Fibroblast of mammary gland (primary cell): ENCODE measurements around the gene MED17.
A peak's percentile ranks its signal among the peaks of the same experiment; 100 is the strongest.
"Not testable (repeated sequence)": the region's sequence is repeated elsewhere in the genome, so short reads cannot be mapped to it uniquely, and the experiment has no call there.

Experiments used
- DNase-seq: peaks from one replicate; pipeline ENCODE4 v3.0.0-alpha.2; 2010; ENCODE audit warnings: low read depth
- H3K4me3 ChIP-seq: 2 replicates; pipeline ENCODE4 v1.5.1; 2011; ENCODE audit warnings: low read depth, mild to moderate bottlenecking, low read length, moderate library complexity; ENCODE audit not compliant: control insufficient read depth
- TF ChIP-seq, protein P1 (sequence below): conservative IDR thresholded peaks from 2 replicates; pipeline ENCODE4 v1.5.1; 2011; ENCODE audit warnings: low read depth, low read length, inconsistent platforms; ENCODE audit not compliant: control insufficient read depth, insufficient read depth

MED17 gene

GRCh38 chr11:93772123-93772522, 12.0 kb upstream of the MED17 start:
- no peak for DNase-seq
- H3K4me3 ChIP-seq, result no peak overlapping the region
- TF ChIP-seq, protein P1, sequence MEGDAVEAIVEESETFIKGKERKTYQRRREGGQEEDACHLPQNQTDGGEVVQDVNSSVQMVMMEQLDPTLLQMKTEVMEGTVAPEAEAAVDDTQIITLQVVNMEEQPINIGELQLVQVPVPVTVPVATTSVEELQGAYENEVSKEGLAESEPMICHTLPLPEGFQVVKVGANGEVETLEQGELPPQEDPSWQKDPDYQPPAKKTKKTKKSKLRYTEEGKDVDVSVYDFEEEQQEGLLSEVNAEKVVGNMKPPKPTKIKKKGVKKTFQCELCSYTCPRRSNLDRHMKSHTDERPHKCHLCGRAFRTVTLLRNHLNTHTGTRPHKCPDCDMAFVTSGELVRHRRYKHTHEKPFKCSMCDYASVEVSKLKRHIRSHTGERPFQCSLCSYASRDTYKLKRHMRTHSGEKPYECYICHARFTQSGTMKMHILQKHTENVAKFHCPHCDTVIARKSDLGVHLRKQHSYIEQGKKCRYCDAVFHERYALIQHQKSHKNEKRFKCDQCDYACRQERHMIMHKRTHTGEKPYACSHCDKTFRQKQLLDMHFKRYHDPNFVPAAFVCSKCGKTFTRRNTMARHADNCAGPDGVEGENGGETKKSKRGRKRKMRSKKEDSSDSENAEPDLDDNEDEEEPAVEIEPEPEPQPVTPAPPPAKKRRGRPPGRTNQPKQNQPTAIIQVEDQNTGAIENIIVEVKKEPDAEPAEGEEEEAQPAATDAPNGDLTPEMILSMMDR, result no peak

DNA sequence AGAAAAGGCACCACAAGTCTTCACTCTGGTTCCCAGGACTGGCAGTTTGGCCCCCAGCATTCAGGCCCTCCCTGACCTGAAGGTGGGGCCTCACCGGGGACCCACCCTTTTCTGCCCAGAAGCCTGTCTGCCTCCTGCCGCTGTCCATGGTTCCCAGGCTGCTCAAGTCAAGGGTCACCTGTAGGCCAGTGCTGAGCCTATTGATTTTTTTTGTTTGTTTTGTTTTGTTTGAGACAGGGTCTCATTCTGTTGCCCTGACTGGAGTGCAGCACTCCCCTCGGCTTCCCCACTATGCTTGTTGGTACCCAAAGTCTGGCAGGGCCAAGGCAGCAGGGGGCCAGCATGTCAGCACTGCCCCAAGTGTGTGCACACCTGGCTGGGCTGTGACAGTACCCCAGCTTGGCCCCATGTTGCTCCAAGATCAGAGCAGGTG, 11.0 kb upstream of the MED17 start:
- no peak for DNase-seq
- TF ChIP-seq, protein P1, result no peak

GRCh38 chr11:93773601-93774200, 10.4 kb upstream of the MED17 start:
- DNase-seq, result no peak
- TF ChIP-seq, protein P1, result no peak
- H3K4me3 ChIP-seq, result no peak overlapping the region

More for the DNA sequence above, 11.0 kb upstream of the MED17 start:
- no peak overlapping the region for H3K4me3 ChIP-seq

DNA sequence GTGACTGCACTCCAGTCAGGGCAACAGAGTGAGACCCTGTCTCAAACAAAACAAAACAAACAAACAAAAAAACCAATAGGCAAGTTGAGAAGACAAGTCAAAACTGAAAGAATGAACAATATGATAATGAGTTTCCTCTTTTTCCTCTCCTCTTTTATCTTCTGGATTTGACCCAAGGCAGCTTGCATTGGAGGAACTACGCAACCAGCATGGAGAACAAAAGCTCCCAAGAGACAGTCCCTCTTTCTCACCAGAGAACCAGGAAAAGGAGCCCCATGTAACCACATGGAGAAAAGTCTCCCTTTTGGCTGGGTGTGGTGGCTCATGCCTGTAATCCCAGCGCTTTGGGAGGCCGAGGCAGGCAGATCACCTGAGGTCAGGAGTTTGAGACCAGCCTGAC, 9.5 kb upstream of the MED17 start:
- H3K4me3 ChIP-seq, DNase-seq: not testable (repeated sequence)

GRCh38 chr11:93775289-93775688, 8.8 kb upstream of the MED17 start:
- TF ChIP-seq, protein P1, result peak; percentile 41

DNA sequence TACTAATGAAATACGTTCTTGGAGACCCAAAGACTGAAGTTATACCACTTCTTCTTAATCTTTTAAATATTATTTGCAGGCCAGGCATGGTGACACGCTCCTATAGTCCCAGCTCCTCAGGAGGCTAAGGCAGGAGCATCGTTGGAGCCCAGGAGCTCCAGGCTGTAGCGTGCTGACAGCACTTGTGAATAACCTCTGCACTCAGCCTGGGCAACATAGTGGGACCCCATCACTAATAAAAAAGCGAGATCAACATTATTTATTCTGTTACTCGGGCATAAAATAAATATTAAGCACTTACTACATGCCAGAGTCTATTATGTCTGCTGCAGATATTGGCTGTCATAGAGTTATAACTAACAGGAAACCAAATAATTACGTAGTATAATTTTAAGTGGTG, 720 bp upstream of the MED17 start:
- DNase-seq, result no peak
- TF ChIP-seq, protein P1, result no peak
- H3K4me3 ChIP-seq, result peak overlapping the region; percentile 97

More at GRCh38 chr11:93775289-93775688, 8.8 kb upstream of the MED17 start:
- H3K4me3 ChIP-seq, result no peak overlapping the region
- no peak for DNase-seq

GRCh38 chr11:93783765-93784144, 327 bp upstream of the MED17 start:
- no peak for DNase-seq
- TF ChIP-seq, protein P1, result no peak
- H3K4me3 ChIP-seq, result peak overlapping the region; percentile 97
